ELF-1 (cell line): Measurements from ENCODE around the gene TAF3.
"Not testable (repeated sequence)": the region's sequence is repeated elsewhere in the genome, so short reads cannot be mapped to it uniquely, and the experiment has no call there.

Experiments used
- DNase-seq: peaks from one replicate; pipeline ENCODE4 v3.0.0-alpha.2; 2016; ENCODE audit warnings: low read depth, low spot score

The TAF3 gene

DNA sequence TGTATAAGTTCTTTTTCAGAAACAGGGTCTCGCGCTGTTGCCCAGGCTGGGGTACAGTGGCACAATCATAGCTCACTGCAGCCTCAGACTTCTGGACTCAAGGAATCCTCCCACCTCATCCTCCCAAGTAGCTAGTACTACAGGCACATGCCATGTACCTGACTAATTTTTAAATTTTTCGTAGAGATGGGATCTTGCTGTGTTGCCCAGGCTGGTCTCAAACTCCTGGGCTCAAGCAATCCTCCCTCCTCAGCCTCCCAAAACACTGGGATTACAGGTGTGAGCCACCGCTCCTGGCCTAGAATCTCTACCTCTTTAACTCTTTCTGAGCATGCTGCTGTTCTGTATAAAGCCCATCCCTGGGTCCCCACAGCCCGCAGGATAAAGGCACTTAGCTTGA, 212.9 kb downstream of the TAF3 start:
- not testable (repeated sequence) for DNase-seq

DNA sequence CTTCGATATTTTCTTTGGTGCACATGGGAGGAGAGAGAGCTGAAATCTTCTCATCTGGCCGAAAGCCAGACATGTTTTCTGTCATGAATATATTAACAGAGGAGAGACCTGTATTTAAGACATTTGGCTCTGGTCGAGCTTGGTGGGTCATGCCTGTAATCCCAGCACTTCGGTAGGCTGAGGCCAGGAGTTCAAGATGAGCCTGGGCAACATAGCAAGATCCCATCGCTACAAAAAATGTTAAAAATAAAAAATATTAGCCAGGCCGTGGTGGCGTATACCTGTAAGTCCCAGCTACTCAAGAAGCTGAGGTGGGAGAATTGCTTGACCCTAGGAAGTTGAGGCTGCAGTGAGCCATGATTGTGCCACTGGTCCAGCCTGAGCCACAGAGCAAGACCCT, 214.3 kb downstream of the TAF3 start:
- no peak for DNase-seq

DNA sequence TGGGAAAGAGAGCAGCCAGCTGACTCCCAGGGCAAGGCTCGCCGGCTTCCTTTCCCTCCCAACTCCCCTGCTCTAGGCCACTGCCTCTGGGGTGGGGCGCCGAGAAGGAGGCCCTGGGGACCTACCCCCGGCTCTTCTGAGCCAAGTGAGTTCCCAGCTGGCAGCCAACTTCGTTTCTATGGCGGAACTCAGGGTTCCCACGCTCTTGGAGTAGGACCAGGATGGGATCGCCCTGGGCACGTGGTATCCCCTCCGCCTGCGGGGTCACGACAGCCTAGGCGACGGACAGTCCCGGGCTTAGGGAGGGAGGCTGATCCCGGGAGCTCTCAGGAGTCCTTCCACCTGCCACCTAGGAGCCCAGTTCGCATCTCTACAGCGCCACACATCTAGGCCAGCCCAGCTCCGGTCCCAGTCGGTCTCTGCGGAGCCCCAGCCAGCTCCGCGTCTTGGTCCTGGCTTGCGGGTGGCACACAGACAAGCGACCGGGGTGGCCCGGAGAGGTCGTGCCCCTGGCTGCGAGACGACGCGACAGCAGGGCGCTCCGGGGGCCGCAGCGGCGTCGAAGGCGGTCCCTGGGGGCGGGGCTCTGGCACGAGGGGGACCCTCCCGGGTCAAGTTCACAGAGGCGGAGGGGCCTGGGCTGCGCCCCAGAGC, 215.6 kb downstream of the TAF3 start:
- DNase-seq, result peak; percentile 48

DNA sequence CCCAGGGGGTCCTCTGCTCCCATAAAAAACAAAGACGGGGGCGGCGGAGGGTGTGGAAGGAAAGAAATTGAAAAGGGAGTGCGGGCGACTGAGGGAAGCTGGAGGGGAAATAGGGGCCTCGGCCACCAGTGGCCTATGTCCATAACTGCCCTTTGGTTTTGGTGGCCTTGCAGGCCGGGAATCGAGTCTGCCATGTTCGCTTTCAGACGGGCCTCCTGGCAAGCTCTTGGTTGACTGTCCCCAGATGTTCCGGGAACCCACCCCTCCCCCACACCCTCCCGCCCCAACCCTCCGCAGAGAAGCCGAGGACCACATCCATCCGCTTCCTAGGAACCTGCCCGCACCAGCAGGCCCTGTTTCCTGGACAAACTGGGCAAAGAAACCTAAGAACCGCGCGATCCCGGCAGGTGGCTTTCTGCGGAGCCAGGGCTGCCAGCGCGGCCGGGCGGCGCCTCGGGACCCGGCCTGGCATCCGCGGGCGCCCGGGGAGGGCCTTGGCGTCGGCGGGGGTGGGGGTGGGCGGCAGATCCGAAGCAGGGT, 216.2 kb downstream of the TAF3 start:
- no peak for DNase-seq

DNA sequence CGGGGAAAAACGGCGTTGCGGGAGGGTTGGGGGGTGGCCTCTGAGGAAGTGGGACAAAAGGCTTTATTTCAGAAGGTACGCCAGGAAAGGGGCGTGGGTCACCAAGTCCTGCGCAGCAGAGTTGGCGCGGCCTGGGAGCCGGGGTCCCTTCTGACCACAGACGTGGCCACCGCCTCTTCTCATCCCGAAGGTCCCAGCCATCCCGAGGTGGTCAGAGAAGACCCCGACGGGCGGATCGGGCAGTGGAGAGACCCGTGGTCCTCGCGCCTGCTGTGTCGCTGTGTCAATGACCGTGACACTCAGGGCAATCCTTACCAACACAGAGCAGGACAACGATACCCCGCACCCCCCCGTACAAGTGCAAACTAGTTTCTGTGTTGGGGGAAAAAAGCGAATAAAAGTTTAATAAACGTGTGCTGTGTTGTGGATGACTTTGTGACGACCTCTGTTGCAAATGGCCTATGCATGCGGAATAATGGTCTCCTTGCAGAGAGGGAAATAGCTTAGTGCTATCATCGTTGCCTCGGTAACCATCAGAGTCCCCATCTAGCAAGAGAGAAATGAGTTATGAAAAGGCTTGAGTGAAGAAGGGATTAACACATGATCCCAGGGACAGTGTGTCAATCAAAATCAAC, 216.8 kb downstream of the TAF3 start:
- peak; percentile 13 for DNase-seq

DNA sequence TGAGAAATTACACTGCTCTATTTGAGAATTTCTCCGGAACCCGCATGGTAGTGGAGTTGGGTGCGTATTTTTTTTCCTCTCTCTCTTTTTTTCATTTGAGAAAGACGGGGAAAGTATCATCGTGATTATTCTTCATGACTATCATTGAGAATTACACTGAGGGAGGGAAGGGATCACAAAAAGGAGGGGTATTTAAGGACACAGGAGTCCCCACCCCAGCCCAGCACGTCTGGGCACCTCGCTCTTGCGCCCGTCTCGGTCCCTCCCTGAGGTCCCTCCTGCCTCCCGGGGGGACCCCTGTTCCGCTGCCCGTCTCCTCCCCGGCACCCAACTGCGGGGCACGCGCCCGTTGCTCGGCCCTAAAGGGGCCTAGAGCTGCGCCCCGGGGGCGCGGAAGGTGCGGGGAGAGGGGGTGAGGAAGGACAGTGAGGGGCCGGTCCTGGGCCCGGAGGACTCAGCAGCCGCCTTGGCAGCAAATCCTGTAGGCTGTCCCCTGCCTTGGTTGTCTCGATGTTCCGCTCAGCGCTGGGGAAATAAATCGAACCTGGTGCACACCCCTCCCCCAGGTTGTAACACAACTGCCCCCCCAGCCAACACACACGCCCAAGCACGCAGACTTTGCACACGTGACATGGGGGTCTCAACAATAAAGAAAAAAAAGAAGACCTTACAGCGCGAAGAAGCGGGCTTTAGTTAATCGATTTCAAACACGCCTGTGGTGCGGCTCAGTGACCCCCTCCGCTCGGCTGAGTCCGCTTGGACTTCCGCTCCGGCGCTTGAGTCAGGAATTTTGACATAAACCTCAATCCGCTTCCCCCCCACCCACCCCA, 217.6 kb downstream of the TAF3 start:
- peak; percentile 32 for DNase-seq

DNA sequence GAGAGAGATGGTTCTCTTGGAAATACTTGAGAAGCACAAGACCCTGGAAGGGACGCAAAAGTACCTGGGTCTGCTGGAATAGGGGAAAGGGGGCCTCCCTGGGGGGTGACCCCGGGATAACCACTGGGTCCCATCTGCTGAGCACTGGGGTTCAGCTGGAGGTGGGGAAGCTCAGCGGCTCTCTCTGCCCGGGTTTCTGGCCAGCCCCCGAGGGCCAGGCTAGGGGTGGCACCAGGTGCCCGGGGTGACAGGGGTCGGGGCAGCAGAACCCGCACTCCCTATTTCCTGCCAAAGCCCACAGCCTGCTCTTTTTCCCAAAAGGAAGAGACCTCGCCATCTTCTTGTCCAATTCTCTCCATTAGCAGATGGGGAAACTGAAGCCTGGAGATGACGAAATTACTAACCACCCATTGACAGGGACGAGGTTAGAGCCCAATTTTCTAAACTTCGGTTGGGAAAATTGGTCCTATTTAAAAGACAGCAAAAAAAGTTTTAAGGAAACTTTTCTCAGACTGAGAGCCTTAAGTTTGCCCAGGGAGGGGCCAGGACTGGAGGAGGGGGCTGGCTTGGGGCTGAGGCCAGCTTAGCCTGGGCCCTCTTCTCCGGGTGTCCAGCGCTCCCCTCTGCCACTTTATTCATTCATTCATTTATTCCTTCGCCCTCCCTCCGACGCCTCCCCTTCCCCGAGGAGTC, 218.3 kb downstream of the TAF3 start:
- DNase-seq, result peak; percentile 8

DNA sequence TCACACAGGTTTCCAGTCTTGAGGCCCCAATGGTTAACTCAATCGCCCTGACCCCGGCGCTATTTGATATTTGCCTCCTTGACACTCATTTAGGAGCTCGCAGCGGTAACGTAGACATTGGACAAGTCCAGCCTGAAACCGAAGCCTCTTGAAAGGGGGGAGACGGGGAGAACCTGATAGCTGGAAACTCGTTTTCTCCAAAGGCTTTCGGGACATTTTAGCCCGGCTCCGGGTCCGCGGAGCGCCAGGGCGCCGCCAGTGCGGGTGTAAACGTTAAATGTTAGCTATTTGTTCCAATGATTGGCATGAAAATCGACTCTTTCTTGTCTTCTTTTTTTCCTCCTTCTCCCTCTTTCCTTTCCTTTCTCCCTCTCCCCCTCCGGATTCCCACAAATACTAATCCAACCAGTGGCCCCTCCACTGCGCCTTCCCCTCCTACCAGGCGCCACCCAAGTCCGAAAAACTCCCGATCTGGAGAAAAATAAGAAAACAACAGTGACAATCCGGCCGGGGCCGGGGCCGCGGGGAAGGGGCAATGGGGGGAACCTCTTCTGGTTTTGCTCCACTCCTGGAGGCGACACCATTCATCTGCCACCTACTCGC, 219.0 kb downstream of the TAF3 start:
- DNase-seq, result peak; percentile 31

DNA sequence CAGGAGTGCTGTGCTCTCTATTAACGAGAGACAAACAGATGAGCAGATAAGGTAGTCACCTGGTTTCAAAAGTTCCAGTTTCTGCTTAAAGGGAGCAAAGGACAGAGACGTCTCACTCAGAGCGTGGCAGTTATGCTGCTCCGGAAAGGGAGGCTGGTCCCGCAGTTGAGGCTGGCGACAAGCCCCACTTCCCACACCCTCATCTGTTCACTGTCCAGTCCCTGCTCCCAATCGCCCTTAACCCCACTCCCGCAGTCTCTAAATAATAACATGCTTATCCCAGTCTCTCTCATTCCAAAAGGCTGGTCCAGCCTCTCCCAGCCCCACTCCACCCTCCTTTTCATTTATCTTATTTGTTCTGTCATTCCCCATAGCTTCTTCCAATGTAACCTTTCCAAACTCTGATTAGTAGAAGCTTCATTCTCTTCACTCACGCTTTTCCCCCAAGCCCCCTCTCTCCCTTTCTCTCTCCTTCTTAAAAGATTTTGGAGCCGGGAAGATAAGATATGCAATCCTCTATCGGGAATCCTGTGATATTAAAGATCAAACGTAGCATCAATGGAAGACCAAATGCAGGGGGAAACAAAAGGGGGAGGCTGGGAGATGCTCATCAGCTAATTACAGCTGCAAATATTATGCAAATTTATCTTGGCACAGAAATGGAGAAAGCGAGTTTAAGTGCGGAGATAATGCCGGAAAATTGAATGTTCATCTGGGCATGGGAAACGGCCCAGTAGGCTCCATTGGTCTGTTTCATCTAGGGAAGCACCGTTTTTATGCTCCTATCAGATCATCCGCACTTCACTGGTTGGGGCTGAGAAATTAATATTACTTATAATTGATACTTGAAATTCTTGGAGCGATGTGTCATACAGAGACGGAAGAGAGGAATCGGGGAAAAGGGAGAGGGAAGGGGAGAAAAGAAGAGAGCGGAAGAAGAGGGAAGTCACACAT, 219.9 kb downstream of the TAF3 start:
- DNase-seq, result peak; percentile 40

DNA sequence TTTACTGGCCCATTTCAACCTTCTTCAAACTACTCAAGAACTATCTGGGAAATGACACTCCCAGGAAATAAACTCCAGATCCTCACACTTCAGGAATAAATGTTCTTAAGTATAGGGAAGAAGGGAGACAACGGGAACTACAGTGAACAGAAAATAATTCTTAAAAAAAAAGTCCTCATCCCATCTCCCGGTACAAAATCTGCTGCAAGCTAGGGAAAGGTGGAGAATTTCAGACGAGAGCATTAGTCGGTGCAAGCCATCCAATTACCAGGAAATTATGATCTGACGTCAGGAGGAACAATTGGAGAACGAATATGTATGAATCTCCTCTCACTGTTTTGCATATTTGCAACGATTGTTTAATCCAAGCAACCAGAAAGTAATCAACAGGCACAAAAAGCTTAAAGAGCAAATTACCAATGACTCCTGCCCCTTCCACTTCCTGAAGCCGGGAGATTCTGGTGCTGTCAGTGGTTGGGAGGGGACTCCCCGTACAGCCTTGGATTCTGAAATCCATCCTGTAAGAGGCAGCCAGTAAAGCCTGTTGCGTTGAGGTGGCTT, 221.1 kb downstream of the TAF3 start:
- DNase-seq, result peak; percentile 47

DNA sequence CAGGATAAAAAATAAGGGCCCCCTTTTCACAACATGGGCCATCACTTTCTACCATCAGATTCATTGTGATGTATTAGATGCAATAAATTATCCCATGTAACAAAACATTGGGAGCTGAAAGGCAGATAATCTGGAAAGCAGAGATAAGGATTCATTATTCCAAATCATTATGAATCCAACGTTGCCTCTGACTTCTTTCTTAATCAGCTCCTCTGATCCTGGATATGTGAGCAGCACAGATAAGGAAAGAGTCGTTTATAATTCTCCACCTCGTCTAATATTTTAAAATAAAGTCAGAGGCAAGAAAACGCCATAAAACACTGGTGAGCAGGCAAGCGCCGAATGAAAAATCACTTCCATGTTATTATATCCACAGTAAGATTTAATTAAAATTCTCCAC, 222.3 kb downstream of the TAF3 start:
- no peak for DNase-seq

DNA sequence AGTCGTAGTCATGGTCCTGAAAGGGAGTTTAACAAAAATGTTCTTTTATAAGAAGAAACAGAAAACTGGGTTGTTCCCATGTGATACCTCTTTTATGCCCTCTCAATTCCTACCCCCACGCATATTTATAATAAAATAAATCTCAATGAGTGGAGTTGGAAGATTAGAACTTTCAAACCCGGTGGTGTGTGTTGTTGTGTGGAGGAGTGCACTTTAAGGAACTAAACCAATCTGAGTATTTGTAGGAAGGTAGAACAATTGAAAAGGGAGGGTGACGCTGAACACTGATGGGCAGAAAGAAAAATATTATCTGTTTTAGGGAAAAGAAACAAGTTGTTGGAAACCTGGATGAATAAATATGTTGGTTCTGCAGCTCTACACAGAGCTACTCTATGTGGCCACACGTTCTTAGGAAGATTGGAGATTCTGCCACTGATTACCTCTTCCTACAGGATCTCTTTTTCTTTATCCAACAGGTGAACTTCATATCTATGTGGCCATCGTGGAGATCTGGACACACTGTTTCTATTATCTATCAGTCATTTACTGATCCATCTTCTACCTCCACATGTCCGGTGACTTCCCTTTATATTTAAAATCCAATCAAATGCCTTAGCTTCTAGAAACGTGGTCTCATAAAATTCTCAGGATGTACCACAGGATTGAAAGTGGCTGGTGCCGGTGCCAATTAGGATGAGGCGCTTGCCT, 223.1 kb downstream of the TAF3 start:
- no peak for DNase-seq

DNA sequence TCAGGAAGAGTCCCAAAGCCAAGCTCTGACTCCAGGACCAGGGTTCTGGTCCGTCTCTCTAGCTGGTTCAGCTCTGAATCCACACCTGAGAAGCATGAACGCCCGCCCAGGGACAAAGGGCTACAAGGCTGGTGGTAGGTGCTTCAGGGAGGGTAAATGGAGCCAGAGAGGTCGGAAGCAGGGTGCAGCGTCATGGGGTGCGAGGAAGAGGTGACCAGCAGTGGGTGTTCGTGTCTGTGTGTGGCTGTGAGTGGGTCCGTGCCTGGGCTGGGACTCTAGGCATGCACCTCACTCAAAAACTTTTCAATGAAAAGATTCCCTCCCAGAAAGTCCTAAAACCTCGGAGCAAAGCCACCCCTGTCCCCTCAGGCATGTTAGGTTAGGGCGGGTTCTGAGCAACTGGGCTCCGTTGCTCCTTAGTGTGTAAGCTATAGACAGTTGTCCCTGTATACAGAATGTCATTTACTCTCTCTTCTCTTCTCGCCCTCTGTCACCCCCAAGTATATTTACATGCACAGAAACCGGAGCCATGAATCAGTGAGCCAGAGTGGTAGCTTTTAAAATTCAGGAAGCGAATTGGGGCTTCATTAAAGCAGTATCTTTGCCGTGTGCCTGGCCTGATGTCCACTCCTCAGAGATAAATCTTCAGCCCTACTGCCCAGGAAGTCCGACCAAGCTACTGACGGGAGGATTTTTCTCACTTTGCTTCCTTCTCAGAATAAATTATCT, 223.9 kb downstream of the TAF3 start:
- DNase-seq, result peak; percentile 44

DNA sequence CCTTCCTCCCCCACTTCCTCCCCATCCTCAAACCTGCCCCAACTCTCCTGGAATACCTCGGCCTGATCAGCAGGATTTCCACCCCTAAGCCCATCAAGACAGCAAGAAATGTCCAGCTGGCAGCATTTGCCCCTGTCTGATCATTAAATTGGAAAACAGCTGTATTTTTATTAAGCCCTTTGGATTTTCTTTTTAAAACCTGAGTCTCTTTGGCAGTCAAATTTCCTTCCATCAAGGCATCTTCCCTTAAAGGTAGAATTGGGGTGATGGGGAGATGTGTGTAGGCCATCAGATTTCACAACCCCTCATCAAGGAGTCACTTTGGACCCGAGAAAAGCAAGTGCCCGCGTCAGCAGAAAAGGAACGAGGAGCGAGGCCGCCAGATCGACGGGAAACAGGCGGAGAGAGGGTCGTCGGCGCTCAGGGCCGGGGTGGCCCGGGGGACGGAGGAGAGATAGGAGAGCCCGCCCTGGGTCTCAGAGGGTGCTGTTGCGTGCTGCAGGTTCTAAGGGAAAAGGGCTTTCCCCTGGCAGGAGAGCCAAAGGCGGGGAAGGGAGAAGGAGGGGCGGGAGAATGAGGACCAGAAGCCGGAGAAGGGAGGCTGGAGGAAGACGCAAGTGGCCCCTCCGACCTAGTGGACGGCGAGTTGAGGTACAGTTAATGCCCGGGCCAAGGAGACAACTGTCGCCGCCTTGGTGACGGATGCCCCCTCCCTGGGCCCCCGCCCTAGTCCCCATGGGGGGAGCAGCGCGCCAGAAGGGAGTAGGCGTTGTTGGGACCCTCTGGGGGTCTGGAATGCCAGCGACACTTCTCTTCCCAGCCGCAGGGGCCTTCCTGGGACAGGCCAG, 224.6 kb downstream of the TAF3 start:
- DNase-seq, result peak; percentile 30

DNA sequence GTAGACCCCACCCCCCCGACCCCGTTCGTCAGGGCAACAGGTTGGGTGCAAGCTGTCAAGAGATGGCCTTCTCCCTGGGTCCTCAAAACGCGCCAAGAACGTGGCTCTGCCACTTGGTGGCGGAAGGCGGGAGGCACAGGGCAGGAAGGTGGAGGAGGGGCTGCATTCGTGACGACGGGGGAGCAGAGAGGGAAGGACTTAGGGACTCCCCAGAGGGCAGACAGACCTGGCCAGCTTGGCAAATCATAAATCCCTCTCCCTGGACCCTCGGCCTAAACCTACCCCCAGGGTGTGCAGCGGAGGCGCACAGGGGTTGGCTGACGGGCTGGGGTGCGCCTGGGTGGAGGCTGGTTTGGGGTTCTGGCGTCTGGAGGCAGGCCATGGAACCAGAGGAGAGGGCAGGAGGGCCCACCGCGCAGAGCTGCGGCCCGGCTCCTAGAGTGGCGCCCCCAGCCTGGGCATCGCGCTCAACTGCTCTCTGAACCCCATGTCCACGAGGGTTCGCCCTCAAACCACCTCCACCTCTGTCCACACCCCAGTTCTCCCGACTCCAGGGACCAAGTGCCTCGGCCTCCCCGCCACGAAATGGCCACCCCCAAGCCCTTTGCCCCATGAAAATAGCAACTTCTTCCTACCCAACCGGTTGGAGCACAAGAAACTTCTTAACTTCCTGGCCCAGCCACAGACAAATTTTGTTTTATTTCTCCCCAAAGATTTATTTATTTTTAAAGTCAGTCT, 225.4 kb downstream of the TAF3 start:
- DNase-seq, result peak; percentile 53

DNA sequence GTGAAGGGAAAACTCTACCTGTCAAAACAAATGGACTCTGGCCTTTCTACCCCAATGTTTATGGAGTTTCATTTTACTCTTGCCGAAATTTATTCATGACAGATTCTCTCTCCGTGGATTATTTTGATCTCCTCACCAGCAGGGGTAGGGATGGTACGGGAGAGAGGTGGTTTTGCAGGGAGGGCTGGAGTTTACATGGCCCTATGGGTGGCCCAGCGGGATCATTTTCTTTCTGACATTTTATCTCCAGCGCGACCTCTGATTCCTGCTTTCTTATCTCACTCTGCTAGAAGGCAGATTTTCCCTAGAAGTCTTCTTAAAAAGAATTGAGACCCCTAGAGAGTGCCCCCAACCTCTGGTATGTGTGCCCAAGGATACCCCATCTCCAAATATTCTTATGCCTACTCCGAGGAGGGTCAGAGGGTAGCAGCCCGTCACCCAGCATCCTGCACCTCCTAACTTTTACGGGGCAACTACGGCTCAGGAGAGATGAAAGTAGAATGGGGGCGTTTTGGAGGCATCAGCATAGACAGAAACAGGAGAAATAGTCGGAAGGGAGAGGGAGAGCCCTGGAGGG, 226.1 kb downstream of the TAF3 start:
- DNase-seq, result peak; percentile 7
